Neural cell (in vitro differentiated cells): ENCODE data around the gene TIPARP. TPM values are rescaled to one million over a fixed set of nuclear protein-coding genes. Genes with fewer than 3 reads are reported as not detected.

ENCODE experiments used
- H2AFZ ChIP-seq: fragments of 200-600, 300-800 bp; sonication (generic), shearing (Covaris generic); 2 replicates; pipeline ENCODE4 v1.6.0; 2014; ENCODE audit warnings: low read depth, mild to moderate bottlenecking, antibody characterized with exemption, low read length, moderate library complexity
- H3F3A ChIP-seq: fragments of 200-600 bp; shearing (Covaris generic); 2 replicates; pipeline ENCODE4 v1.6.1; 2016; ENCODE audit warnings: mild to moderate bottlenecking, moderate library complexity, mixed read lengths, antibody characterized with exemption, low read length; ENCODE audit not compliant: insufficient read depth, poor library complexity, severe bottlenecking
- H3K27ac ChIP-seq: fragments of 200-600, 300-800 bp; sonication (generic), shearing (Covaris generic); 2 replicates; pipeline ENCODE4 v1.5.1; 2014; ENCODE audit warnings: mild to moderate bottlenecking, low read length, moderate library complexity
- H3K27me3 ChIP-seq: fragments of 300-800, 200-600 bp; sonication (generic), shearing (Covaris generic); 2 replicates; pipeline ENCODE4 v1.6.0; 2014; ENCODE audit warnings: mild to moderate bottlenecking, low read depth, low read length, moderate library complexity; ENCODE audit not compliant: insufficient read depth
- H3K36me3 ChIP-seq: fragments of 300-800, 200-600 bp; sonication (generic), shearing (Covaris generic); 2 replicates; pipeline ENCODE4 v1.5.1; 2014; ENCODE audit warnings: mild to moderate bottlenecking, antibody characterized with exemption, low read length, moderate library complexity; ENCODE audit not compliant: insufficient read depth
- H3K4me2 ChIP-seq: fragments of 300-800, 200-600 bp; sonication (generic), shearing (Covaris generic); 2 replicates; pipeline ENCODE4 v1.6.0; 2014; ENCODE audit warnings: mild to moderate bottlenecking, low read length
- H3K4me3 ChIP-seq: fragments of 300-800, 200-600 bp; sonication (generic), shearing (Covaris generic); 2 replicates; pipeline ENCODE4 v1.5.1; 2014; ENCODE audit warnings: mild to moderate bottlenecking, low read length, moderate library complexity
- H3K79me2 ChIP-seq: fragments of 200-600 bp; shearing (Covaris generic); replicated peaks from 2 replicates; pipeline ENCODE4 v1.6.0; 2014; ENCODE audit warnings: mild to moderate bottlenecking, low read length, moderate library complexity; ENCODE audit not compliant: insufficient read depth
- H3K9ac ChIP-seq: fragments of 300-800, 200-600 bp; sonication (generic), shearing (Covaris generic); 2 replicates; pipeline ENCODE4 v1.6.1; 2016; ENCODE audit warnings: mild to moderate bottlenecking, low read length, mixed read lengths
- H3K9me2 ChIP-seq: fragments of 200-600 bp; shearing (Covaris generic); 2 replicates; pipeline ENCODE4 v1.6.1; 2016; ENCODE audit warnings: mild to moderate bottlenecking, low read length, mixed read lengths; ENCODE audit not compliant: insufficient read depth
- H3K9me3 ChIP-seq: fragments of 200-600, 300-800 bp; sonication (generic), shearing (Covaris generic); 2 replicates; pipeline ENCODE4 v1.6.1; 2016; ENCODE audit warnings: mild to moderate bottlenecking, mixed run types, low read length, moderate library complexity, mixed read lengths
- H4K20me1 ChIP-seq: fragments of 200-600 bp; shearing (Covaris generic); 2 replicates; pipeline ENCODE4 v1.6.1; 2016; ENCODE audit warnings: mild to moderate bottlenecking, mixed run types; ENCODE audit not compliant: insufficient read depth
- EP300 ChIP-seq: fragments of 450-650 bp; conservative IDR thresholded peaks from 2 replicates; pipeline ENCODE4 v1.6.1; 2014; ENCODE audit warnings: antibody characterized with exemption, mild to moderate bottlenecking, moderate library complexity; ENCODE audit not compliant: poor library complexity, severe bottlenecking
- EZH2 ChIP-seq: fragments of 200-600, 300-800 bp; shearing (Covaris generic), sonication (generic); IDR thresholded peaks from 2 replicates; pipeline ENCODE4 v1.6.1; 2014; ENCODE audit warnings: antibody characterized with exemption, low read length, borderline replicate concordance, mild to moderate bottlenecking; ENCODE audit not compliant: insufficient read depth, poor library complexity, severe bottlenecking
- MXI1 ChIP-seq: fragments of 450-650 bp; conservative IDR thresholded peaks from 2 replicates; pipeline ENCODE4 v1.6.1; 2014; ENCODE audit warnings: antibody characterized with exemption, mild to moderate bottlenecking; ENCODE audit not compliant: poor library complexity, severe bottlenecking
- POLR2AphosphoS5 ChIP-seq: IDR thresholded peaks from 2 replicates; pipeline ENCODE4 v1.6.1; 2012
- RAD21 ChIP-seq: fragments of 450-650 bp; conservative IDR thresholded peaks from 2 replicates; pipeline ENCODE4 v1.6.1; 2014; ENCODE audit warnings: antibody characterized with exemption, mild to moderate bottlenecking, moderate library complexity
- REST ChIP-seq: IDR thresholded peaks from 2 replicates; pipeline ENCODE4 v1.6.1; 2012; ENCODE audit warnings: borderline replicate concordance
- SMC3 ChIP-seq: fragments of 450-650 bp; conservative IDR thresholded peaks from 2 replicates; pipeline ENCODE4 v1.6.1; 2014; ENCODE audit warnings: antibody characterized with exemption, mild to moderate bottlenecking, moderate library complexity; ENCODE audit not compliant: poor library complexity
- TAF1 ChIP-seq: IDR thresholded peaks from 2 replicates; pipeline ENCODE4 v1.6.1; 2012; ENCODE audit warnings: low read depth
- polyA plus RNA-seq: library from polyadenylated mRNA; depleted of rRNA; stranded (reverse); fragments of >200 nt; gene quantifications from 2 replicates; pipeline ENCODE4 v1.2.3, GENCODE V29; 2014
- TF ChIP-seq, protein P1 (sequence below): fragments of 450-650 bp; IDR thresholded peaks from 2 replicates; pipeline ENCODE4 v1.5.1; 2014; ENCODE audit warnings: antibody characterized with exemption, mild to moderate bottlenecking, moderate library complexity; ENCODE audit not compliant: poor library complexity, severe bottlenecking

The TIPARP gene
- polyA plus RNA-seq, 1 donor from 2014 or later, result 5.4 TPM

DNA sequence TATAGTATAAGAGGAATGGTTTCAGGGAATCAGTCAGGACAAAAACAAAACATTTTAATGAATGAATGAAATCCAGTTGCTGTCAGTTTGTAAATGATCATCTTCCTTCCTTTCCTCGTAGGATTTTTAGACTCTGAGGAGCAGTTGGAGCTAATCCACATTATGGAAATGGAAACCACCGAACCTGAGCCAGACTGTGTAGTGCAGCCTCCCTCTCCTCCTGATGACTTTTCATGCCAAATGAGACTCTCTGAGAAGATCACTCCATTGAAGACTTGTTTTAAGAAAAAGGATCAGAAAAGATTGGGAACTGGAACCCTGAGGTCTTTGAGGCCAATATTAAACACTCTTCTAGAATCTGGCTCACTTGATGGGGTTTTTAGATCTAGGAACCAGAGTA, 3.1 kb downstream of the TIPARP start:
- no peak overlapping the region for H3K4me2 ChIP-seq
- H3K9me3 ChIP-seq, result no peaks in the 10 kb centered on the region
- H3K27me3 ChIP-seq, result no peaks in the 10 kb centered on the region
- H3K36me3 ChIP-seq, result no peaks in the 10 kb centered on the region
- no peaks in the 10 kb centered on the region for H4K20me1 ChIP-seq
- H3K4me3 ChIP-seq, result no peak overlapping the region
- H3K79me2 ChIP-seq, result no peaks in the 10 kb centered on the region
- no peak overlapping the region for H2AFZ ChIP-seq
- TF ChIP-seq REST (no peak), EZH2 (no peak), EP300 (no peak), TAF1 (no peak), MXI1 (no peak), POLR2AphosphoS5 (no peak), RAD21 (no peak)
- TF ChIP-seq, protein P1, sequence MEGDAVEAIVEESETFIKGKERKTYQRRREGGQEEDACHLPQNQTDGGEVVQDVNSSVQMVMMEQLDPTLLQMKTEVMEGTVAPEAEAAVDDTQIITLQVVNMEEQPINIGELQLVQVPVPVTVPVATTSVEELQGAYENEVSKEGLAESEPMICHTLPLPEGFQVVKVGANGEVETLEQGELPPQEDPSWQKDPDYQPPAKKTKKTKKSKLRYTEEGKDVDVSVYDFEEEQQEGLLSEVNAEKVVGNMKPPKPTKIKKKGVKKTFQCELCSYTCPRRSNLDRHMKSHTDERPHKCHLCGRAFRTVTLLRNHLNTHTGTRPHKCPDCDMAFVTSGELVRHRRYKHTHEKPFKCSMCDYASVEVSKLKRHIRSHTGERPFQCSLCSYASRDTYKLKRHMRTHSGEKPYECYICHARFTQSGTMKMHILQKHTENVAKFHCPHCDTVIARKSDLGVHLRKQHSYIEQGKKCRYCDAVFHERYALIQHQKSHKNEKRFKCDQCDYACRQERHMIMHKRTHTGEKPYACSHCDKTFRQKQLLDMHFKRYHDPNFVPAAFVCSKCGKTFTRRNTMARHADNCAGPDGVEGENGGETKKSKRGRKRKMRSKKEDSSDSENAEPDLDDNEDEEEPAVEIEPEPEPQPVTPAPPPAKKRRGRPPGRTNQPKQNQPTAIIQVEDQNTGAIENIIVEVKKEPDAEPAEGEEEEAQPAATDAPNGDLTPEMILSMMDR, result no peak
- no peaks in the 10 kb centered on the region for H3F3A ChIP-seq
- H3K9me2 ChIP-seq, result no peaks in the 10 kb centered on the region
- no peak overlapping the region for H3K9ac ChIP-seq
- H3K27ac ChIP-seq, result no peak overlapping the region

GRCh38 chr3:156678197-156678596, 3.8 kb downstream of the TIPARP start:
- Histone ChIP-seq H3K4me2 (no peak overlapping the region), H4K20me1 (no peaks in the 10 kb centered on the region), H3K36me3 (no peaks in the 10 kb centered on the region), H3K9me3 (no peaks in the 10 kb centered on the region), H2AFZ (no peak overlapping the region), H3K9ac (no peak overlapping the region), H3K9me2 (no peaks in the 10 kb centered on the region), H3K27me3 (no peaks in the 10 kb centered on the region), H3K27ac (no peak overlapping the region), H3K79me2 (peaks cover under 1% of the 10 kb centered on the region), H3F3A (no peaks in the 10 kb centered on the region), H3K4me3 (no peak overlapping the region)
- TF ChIP-seq EZH2 (no peak), POLR2AphosphoS5 (no peak), RAD21 (no peak), TAF1 (no peak), MXI1 (no peak), REST (no peak), SMC3 (no peak), EP300 (no peak)
- TF ChIP-seq, protein P1, result no peak
